NCI-H82 treated with DMSO at 0.1 percent for 48 hours (cell line): ENCODE measurements around the gene PGM5.
"Not testable (repeated sequence)": the region's sequence is repeated elsewhere in the genome, so short reads cannot be mapped to it uniquely, and the experiment has no call there.

Source experiments
- DNase-seq: peaks from one replicate; lab custom pipeline; 2025; ENCODE audit not compliant: unreplicated experiment; lab: John Stamatoyannopoulos, UW

The PGM5 gene

DNA sequence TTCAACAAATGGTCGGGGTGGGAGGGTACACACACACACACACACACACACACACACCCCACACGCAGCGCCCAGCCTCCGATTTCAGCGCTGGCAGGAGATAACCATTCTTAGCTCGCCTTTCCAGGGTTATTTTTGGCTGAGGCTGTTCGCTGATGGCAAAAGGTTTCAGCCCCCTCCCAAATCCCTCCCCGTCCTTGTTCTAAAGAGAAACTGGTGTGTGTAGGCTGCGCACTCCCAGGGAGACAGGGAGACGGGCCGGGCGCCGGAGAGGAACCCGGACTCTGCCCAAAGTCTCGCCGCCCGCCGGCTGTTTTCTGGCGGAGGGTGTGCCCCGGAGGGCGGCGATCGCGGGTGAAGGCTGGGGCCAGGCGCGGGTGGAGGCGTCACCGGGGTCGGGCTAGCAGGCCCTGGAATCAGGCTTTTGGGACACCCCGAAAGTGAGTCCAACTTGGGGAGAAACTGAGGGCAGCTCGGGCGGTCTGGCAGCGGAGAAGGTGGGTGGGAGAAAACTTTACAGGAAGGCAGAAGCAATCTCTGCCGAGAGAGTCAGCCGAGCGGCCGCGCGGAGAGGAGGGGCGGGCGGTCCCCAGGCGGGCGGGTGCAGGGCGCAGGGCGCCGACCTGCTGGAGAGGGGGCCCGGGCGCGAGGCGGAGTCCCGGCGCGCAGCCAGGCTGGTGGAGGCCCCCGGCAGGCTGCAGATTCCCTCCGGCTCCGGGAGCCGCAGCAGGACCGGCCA is at the start of gene PGM5:
Gene PGM5 (plus strand): TSS at position 232 of the 739 bp plus-strand sequence. CDS start 517 bp downstream, outside the sequence.
- DNase-seq, result not testable (repeated sequence)

DNA sequence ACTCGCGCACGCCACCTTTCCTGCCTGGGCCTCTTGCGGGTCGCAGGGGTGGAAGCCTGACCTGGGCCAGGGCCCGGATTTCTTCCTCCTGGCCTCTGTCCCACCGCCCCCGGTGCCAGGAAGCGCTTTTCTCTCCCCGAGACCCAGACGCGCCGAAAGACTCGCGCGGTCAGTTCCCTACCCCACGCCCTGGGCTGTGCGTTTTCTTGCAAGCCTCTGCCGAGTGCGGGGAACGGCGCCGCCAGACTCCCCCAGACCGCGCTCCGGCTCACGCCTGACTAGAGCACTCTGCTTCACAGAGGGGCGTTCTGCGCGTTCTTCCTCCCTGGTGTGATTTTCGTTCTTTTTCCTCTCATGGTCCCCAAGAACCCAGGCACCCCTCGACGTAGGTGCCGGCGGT is 49.3 kb upstream of the PGM5 start:
- DNase-seq, result not testable (repeated sequence)

DNA sequence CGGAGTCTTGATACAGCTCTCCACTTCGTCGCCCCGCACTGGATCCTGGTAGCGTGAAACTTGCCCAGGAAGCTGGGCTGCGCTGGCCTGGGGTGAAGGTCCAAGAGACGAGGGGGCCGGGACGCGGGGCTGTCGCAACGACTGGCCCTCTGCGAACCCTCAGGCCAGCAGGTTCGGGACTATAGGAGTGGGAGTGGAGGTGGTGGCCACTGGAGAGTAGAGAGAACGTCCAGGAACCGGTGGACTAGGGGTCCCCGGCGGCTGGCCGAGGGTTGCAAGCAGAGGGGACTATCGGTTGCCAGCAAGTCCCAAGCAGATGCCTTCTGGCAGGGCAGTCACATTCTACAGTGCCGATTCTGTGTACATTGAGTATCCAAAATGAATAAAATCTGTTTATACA is 48.8 kb upstream of the PGM5 start:
- DNase-seq, result not testable (repeated sequence)

DNA sequence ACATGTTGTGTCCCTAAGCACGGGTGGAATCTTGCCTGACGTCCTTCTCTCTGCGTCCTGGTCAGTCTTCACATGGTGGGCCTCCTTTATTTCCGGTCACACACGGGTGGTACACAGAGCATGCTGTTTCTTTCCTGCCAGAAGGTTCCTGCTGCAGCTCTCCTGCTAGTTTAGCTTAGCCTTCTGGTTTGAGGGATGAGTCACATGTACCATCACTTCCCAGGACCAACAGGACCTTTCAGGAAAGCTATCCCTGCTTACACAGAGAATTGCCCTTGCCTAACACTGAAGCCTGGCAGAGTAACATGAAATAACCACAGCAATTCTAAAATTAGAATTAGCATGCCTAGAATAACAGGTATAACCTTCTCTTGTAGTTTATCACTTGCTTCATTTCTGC is 45.2 kb upstream of the PGM5 start:
- DNase-seq, result not testable (repeated sequence)

DNA sequence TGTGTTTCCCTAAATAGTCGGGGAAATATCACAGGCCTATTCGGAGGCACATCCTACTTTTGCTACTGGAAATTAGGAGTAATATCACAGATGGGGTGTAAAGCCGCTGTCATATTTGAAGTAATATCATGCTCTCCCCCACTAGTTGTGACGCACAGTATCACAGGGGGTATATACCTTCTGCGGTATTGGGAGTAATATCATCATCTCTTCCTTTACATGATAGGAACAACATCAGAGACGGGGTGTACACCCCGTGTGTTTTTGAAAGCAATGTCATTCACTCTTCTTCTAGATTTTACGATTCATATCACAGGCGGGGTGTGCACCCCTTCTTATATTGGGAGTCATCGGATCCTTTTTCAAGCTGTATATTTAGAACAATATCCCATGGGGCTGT is 38.2 kb upstream of the PGM5 start:
- DNase-seq, result not testable (repeated sequence)

DNA sequence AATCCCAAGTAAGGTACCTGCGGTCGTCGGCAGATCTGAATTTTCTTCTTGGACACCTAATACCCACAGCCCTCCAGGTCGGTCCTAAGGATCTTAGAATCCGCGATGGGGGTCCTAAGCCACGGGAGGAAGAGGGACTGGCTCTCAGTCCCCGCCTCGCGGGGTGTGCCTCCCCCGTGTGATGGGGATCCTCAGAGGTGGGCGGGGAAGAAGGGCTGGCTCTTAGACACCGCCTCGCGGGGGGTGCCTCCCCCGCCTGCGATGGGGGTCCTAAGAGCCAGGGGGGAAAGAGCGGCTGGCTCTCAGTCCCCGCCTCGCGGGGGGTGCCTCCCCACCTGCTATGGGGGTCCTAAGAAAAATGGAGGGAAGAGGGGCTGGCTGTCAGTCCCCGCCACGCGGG is 32.7 kb upstream of the PGM5 start:
- not testable (repeated sequence) for DNase-seq

DNA sequence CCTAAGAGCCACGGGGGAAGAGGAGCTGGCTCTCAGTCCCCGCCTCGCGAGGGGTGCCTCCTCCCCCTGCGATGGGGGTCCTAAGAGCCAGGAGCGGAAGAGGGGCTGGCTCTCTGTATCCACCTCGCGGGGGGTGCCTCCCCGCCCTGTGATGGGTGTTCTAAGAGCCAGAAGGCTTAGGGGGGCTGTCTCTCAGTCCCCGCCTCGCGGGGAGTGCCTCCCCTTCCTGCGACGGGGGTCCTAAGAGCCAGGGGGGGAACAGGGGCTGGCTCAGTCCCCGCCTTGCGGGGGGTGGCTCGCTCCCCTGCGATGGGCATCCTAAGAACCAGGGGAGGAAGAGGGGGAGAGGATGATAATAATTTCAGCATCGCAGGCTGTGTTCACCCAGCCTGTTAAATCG is 31.9 kb upstream of the PGM5 start:
- not testable (repeated sequence) for DNase-seq

DNA sequence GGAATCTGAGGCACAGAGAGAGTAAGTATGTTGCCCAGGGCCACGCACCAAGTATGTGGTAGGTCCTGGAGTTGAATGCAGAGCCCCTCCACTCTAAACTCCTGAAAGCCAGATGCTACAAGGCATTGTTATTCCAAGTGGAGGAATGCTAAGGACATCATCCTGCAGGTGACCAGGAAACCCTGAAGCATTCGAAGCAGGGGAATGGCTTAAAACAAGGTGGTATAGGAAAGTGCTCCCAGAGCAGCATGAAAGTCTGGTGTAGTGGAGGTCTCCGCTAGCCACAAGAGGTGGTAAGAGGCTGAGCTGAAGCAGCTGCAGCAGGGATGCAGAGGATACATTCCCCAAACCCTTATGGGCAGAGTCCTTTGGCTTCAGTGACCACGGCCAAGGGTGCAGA is 27.3 kb upstream of the PGM5 start:
- DNase-seq, result not testable (repeated sequence)

DNA sequence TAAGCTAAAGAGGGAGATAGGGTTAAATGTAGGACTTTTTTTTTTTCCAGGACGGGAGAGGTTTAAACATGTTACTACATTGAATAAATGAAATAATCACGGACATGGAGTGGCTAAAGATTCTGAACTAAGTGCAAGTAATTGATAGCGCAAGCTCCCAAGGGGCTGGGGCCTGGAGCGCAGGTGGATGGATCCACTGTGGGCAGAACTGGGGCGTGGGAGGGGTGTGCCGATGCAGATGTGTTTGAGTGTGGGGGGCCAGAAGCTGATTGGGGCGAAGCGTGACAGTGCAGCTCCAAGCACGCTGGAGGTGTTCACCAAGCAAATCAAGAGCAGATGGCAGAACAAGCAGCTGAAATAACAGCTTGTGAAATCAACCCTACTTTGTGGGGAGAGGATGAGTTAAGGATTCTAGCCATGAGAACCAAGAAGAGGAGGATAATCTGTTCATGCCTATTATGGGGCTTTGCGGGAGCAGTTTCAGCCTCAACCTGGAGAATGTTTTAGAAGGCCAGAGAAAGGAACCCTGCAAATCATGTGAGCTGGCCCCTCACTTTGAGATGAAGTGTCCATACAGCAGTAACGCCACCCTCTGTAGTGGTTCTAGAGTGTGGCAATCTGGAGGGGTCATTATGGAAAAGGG is 25.8 kb upstream of the PGM5 start:
- DNase-seq, result not testable (repeated sequence)

DNA sequence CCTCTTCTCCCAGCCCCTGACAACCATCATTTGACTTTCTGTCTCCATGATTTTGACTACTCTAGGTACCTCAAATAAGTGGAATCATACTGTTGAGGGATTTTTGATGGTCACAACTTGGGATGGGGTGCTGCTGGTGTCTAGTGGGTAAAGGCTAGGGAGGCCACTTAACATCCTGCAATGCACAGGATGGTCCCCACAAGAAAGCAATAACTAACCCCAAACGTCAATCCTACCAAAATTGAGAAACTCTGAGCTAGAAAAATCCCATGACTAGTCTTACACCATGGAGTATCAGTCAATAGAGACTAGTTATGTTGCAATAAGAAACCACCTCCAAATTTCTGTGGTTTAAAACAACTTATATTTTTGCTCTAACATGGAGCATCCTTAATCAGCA is 24.3 kb upstream of the PGM5 start:
- DNase-seq, result not testable (repeated sequence)

DNA sequence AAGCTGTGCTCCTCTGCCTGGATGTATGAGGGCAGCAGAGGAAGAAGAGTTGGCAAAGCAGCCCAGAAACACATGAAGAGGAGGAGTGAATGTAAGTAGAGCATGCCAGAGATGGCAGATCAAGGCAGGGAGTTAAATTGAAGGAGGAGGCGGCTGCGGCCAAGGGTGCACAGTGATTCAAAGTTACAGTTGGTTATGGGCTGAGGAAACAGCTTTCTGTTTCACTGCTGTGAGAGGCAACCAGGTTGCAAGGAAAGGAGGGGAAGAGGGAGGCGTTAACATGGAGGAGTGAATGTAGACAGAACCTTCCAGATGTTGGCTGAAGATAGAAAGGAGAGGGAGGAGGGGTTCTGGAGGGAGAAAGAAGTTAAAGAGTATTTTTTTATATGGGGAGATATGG is 20.5 kb upstream of the PGM5 start:
- DNase-seq, result not testable (repeated sequence)

DNA sequence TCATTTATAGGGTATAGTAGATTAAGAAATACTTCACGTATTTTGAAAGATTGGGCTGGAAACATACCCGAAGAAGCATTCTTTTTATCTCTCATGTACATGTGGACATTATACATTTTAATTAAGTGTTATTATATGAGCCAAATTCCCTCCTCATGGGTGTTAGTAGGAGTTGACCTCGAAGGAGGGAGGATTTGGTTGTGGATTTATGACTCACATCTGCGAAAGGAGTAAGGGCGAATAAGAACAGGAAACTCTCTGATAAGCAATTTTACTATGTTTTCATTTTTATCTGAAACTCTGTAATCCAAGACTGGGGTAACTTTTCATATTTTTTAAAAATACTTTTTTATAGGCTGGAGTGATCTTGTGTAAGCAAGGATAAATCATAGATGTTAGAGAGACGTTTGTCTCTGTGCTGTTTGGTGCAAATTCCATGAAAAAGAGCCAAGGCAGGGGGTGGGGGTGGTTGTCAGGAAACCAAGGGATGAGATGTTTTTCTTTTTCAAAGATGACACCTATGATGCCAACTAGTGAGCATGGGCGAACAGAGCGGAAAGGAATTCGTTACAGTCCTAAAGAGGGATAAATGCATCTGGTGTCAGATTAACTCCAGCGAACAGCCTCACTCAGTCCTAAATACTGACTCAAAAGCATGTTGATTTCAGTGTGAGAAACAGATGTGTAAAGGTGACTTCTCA is 19.6 kb upstream of the PGM5 start:
- DNase-seq, result not testable (repeated sequence)

DNA sequence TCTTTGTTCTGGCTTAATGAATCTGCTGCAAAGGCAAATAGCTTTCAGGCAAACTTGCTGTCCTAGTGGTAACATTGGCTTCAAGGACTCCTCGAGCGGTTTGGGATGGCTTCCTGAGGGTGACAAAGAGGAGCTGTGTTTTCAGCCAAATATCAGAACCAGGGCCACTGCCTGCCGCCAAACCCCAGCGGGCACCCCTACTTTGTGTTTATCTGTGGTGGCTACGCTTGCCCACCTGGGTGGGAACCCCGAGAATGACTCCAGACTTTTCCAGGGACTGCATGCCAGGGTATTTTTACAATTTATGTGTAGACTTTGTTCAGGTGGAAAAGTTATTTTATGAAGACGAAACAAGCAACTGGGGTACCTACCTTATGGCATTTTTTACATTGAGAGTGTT is 18.4 kb upstream of the PGM5 start:
- not testable (repeated sequence) for DNase-seq

DNA sequence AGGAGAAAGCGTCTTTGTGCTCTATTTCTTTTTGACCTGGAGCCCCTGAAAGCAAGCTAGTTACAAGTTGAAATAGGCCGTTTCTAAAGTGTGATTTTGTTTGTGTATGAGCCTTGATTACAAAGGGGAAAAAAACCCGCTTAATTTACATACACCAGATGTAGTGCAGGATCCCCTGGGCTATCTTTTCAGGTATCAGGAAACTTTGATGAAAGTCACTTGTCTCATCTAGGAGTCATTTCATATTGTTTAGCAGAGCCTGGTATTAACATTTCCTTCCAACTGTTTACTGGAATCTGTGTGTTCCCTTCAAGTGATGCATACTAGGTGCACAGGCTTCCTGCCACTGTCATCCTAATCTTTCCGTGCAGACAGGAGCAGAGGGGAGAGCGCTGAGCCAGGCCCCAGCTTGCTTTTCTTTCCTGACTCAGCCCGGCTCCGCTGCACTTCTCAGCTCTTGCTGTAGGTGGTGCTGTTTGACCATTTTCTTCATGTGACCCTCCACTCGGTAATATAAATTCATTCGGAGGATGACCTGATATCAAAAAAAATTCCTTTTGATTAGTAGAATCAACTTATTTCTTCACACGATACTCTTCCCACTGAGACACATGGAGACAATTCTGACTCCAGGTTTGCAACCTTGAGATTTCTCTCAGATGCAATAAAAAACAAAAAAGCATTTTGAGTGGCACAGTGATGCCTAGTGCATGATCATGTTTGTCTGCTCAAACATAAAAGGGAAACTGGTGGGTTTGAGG is 14.0 kb upstream of the PGM5 start:
- DNase-seq, result not testable (repeated sequence)

DNA sequence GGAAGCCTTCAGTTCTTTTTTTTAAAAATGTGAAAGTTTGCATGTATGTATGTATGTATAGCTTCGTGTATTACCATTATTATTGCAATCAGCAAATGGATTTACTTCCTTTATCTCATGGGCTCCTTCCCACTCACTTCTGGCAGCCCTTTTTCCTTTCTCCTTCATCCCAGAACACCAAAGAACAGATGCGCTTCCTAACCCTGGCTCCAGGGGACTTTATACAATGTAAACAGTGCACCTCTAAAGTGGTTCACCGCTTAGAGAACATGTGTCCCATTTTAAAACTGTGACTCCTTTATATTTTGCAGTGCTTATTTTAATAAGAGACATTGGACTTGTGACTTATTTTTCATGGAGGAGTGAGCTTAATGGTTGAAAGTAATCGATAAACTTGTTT is 13.2 kb upstream of the PGM5 start:
- not testable (repeated sequence) for DNase-seq

DNA sequence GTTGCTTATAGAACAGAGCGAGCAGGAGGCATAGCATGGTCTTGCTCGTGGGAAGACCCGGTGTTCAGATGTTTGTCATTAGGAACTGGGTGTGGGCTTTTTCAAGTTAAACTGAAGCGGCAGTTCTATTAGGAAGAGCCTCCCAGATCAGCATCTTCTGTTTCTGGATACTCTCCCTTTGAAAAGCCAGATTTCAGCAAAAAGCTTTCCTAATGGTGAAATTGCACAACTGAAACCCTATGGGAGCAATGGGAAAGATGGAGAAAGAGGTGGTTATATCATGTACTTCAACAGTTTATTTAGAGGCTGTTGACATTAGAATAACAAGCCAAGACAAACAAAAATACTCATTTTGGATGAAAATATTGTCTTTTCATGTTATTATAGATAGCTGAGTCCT is 12.4 kb upstream of the PGM5 start:
- not testable (repeated sequence) for DNase-seq

DNA sequence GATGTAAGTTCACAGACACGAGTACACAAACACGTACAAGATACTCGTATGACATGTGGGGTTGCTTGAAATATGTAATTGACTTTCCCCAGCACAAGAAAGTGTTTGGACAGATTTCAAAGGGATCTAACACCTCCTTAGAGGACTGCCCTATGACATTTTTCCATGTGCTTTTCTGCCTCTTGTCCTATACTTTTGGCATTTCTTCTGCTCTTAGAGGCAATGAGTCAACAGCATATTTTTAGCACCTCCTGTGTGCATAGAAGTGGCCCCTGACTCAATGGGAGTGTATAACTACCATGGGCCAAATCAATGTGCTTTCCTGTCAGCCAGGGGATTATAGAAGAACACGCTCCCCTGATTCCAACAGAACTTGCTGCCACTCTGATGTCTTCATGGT is 4.7 kb upstream of the PGM5 start:
- not testable (repeated sequence) for DNase-seq

DNA sequence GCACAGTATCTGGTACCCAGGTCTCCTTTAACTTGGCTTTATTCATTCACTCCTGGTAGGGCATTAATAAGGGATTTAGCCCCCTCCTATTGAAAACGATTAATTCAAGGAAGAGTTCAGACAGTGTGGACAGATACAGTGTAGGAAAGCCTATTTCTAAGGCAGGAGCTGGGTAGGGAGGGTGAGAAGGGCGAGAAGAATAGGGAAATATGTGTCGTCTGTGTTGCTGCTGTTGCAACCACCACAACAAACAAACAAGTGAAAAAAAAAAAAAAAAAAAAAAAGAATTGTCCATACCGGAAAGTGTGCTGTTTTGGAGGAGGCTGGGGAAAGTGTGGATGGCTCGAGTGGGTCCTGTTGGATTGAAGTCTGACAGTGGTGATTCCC is 425 bp upstream of the PGM5 start:
- not testable (repeated sequence) for DNase-seq

DNA sequence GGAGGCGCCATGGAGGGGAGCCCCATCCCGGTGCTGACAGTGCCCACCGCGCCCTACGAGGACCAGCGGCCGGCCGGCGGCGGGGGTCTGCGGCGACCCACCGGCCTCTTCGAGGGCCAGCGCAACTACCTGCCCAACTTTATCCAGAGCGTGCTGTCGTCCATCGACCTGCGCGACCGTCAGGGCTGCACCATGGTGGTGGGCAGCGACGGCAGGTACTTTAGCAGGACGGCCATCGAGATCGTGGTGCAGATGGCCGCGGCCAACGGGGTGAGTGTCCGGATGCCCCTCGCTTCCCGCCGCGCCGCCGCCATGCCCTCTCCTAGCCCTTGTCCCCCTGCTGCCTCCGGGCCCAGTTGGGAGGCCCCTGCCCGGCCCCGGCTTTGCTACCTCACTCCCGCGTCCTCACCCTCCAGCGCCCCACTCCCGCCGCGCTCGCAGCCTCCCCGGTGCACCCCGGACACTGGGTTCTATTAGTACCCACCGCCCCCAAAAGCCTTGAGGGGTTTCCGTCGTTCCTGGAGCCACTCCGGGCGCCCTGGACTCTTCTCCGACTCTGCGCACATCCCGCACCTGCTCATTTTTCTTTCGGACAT is 806 bp downstream of the PGM5 start:
- not testable (repeated sequence) for DNase-seq

DNA sequence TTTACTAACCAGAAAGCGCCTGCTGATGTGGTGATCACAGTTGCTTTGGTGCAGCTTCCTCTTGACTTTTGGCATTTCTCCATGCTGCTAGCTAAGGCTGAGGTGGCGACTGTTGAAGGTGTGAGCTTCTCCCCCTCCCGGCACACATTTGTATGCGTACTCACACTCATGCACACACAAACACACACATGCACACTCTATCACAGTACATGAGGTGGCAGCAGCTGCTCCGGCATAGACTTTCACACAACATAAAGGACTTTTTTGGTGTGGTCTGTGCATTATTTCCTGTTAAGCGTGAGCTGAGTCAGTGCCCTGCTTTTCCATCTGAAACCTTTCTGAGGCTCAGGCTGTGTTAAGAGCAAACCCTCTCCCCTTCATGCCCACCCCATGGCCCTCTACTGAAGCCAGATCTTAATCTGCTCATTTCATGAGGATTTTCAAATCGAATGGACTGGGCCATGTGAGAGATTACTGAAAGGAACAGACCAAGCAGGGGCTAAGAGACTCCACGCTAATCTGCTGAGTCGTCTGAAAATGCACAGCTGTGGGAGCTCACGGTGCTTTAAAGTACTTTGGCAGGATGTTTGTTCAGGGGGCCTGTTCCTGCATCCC is 10.6 kb downstream of the PGM5 start:
- not testable (repeated sequence) for DNase-seq
